LHCN-M2 (cell line): ENCODE measurements around the gene GNPNAT1. TPM values are rescaled to one million over a fixed set of nuclear protein-coding genes. Genes with fewer than 3 reads are reported as not detected.
"Not testable (repeated sequence)": the region's sequence is repeated elsewhere in the genome, so short reads cannot be mapped to it uniquely, and the experiment has no call there.

ENCODE experiments used
- DNase-seq: peaks from one replicate; pipeline ENCODE4 v3.0.0-alpha.2; 2012; ENCODE audit warnings: low read depth
- total RNA-seq: library from RNA; depleted of rRNA; stranded (reverse); fragments of >200 nt; gene quantifications from 2 replicates; pipeline ENCODE4 v1.2.3, GENCODE V29; 2014; rRNA removed

GNPNAT1 gene
- total RNA-seq, 1 experiment from 2014 or later: 38.1 TPM

DNA sequence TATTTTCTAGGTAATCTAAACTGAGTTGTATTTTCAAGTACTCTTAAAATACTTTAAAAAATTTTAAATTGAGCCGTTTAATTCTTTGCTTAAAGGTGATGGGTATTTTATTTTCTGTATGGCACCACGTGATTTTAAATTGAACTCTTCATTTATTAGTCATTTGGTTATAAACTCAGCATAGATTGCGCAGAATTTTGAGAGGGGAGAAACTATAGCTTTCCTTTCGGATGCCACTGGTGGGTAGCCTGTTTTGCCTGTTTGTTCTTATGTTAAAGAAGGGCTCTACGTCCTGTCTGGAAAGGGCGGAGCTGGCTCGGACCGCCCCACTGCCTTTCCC is 61.9 kb downstream of the GNPNAT1 start:
- DNase-seq: no peak

DNA sequence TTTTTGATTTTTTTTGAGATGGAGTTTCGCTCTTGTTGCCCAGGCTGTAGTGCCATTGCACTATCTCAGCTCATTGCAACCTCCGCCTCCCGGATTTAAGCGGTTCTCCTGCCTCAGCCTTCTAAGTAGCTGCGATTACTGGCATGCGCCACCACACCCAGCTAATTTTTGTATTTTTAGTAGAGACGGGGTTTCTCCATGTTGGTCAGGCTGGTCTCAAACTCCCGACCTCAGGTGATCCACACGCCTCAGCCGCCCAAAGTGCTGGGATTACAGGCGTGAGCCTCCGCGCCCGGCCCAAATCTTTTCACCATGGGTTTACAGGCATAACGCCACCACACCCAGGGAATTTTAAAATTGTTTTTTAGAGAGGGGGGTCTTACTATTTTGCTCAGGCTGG is 62.4 kb downstream of the GNPNAT1 start:
- not testable (repeated sequence) for DNase-seq

DNA sequence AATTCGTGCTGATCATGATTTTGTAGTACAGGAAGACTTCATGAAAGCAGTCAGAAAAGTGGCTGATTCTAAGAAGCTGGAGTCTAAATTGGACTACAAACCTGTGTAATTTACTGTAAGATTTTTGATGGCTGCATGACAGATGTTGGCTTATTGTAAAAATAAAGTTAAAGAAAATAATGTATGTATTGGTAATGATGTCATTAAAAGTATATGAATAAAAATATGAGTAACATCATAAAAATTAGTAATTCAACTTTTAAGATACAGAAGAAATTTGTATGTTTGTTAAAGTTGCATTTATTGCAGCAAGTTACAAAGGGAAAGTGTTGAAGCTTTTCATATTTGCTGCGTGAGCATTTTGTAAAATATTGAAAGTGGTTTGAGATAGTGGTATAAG is 63.9 kb downstream of the GNPNAT1 start:
- not testable (repeated sequence) for DNase-seq

Other genes starting within 250 kb of the GNPNAT1 start
- 2.9 and 4.3 TPM in 2 replicates for gene TXNDC16, start 239.1 kb downstream of the GNPNAT1 start, total RNA-seq
- gene GPR137C, start 238.8 kb downstream of the GNPNAT1 start, total RNA-seq: 1.7 and 2.3 TPM in 2 replicates
- 83.3 and 98.4 TPM in 2 replicates for gene ERO1A, start 96.0 kb downstream of the GNPNAT1 start, total RNA-seq
- gene PSMC6, start 84.4 kb downstream of the GNPNAT1 start, total RNA-seq: 130 and 134 TPM in 2 replicates
- 20.2 and 20.5 TPM in 2 replicates for gene STYX, start 61.4 kb downstream of the GNPNAT1 start, total RNA-seq
- 87.5 and 89.6 TPM in 2 replicates for gene FERMT2, start 159.4 kb upstream of the GNPNAT1 start, total RNA-seq